CD14-positive monocyte (primary cell): Measurements from ENCODE around the gene LRTM2. TPM values are rescaled to one million over a fixed set of nuclear protein-coding genes. Genes with fewer than 3 reads are reported as not detected.

Source experiments
- DNase-seq, 3 donors: peaks; one replicate each; pipeline ENCODE4 v3.0.0-alpha.2; 2011 to 2022
- H2AFZ ChIP-seq: 2 replicates; pipeline ENCODE4 v1.6.0; 2012; ENCODE audit warnings: mild to moderate bottlenecking, low read depth, low read length, inconsistent platforms; ENCODE audit not compliant: insufficient read depth, poor library complexity, severe bottlenecking
- H3K27ac ChIP-seq, 2 donors: 1 replicate in 1 of 2; 2 replicates in 1 of 2; pipeline ENCODE4 v1.5.1; 2012 to 2013; ENCODE audit warnings: low read length in 2 of 2, control low read depth in 1 of 2, inconsistent platforms in 1 of 2, low read depth in 1 of 2, mild to moderate bottlenecking in 1 of 2
- H3K27me3 ChIP-seq, 2 donors: one replicate each; pipeline versions ENCODE4 v1.6.0 to v1.6.1; 2011 to 2013; ENCODE audit warnings: low read length in 2 of 2; ENCODE audit not compliant: control insufficient read depth in 2 of 2, insufficient read depth in 2 of 2
- H3K36me3 ChIP-seq, 2 donors: replicated peaks in 1 of 2; 1 replicate in 1 of 2; 2 replicates in 1 of 2; pipeline versions ENCODE4 v1.5.1 to v1.6.1; 2012 to 2013; ENCODE audit warnings: low read length in 2 of 2, control low read depth in 1 of 2, inconsistent platforms in 1 of 2, mild to moderate bottlenecking in 1 of 2; ENCODE audit not compliant: insufficient read depth in 2 of 2, control insufficient read depth in 1 of 2
- H3K4me1 ChIP-seq, 2 donors: 1 replicate in 1 of 2; 2 replicates in 1 of 2; pipeline versions ENCODE4 v1.5.1 to v1.6.1; 2012 to 2013; ENCODE audit warnings: low read length in 2 of 2, control low read depth in 1 of 2, inconsistent platforms in 1 of 2, mild to moderate bottlenecking in 1 of 2, moderate library complexity in 1 of 2; ENCODE audit not compliant: insufficient read depth in 2 of 2, control insufficient read depth in 1 of 2
- H3K4me2 ChIP-seq: replicated peaks from 2 replicates; pipeline ENCODE3; 2012; ENCODE audit warnings: low read length, moderate library complexity, mild to moderate bottlenecking; ENCODE audit not compliant: poor library complexity, severe bottlenecking; ENCODE audit errors: extremely low read depth
- H3K4me3 ChIP-seq, 3 experiments: fragments of 200-600 bp in 1 of 3; sonication (generic) in 1 of 3; replicated peaks in 1 of 3; 1 replicate in 2 of 3; 2 replicates in 1 of 3; pipeline ENCODE4 v1.5.1; 2011 to 2013; ENCODE audit warnings: low read length in 3 of 3, mild to moderate bottlenecking in 3 of 3, control low read depth in 2 of 3, low read depth in 2 of 3, inconsistent platforms in 1 of 3, moderate library complexity in 1 of 3
- H3K79me2 ChIP-seq: 2 replicates; pipeline ENCODE4 v1.6.0; 2012; ENCODE audit warnings: mild to moderate bottlenecking, control low read depth, inconsistent platforms, low read length, moderate library complexity; ENCODE audit not compliant: insufficient read depth
- H3K9ac ChIP-seq: 2 replicates; pipeline ENCODE4 v1.6.0; 2017; ENCODE audit warnings: low read length, mild to moderate bottlenecking; ENCODE audit not compliant: insufficient read depth, poor library complexity, severe bottlenecking
- H3K9me3 ChIP-seq, 2 donors: replicated peaks in 1 of 2; 1 replicate in 1 of 2; 2 replicates in 1 of 2; pipeline versions ENCODE4 v1.5.1 to v1.6.1; 2012 to 2013; ENCODE audit warnings: low read length in 2 of 2, control low read depth in 1 of 2; ENCODE audit not compliant: control insufficient read depth in 1 of 2, insufficient read depth in 1 of 2
- H4K20me1 ChIP-seq: 2 replicates; pipeline ENCODE4 v1.6.0; 2012; ENCODE audit warnings: mild to moderate bottlenecking, low read length, control low read depth, moderate library complexity; ENCODE audit not compliant: insufficient read depth
- H3K27ac Mint-ChIP-seq, 7 donors: one replicate each; pipeline ENCODE4 v1.8.0; 2020; ENCODE audit warnings: mild to moderate bottlenecking in 7 of 7, mixed read lengths in 7 of 7, moderate library complexity in 6 of 7, inconsistent platforms in 2 of 7
- H3K27me3 Mint-ChIP-seq, 3 donors: one replicate each; pipeline ENCODE4 v1.8.0; 2021 to 2022; ENCODE audit warnings: low read depth in 3 of 3, mild to moderate bottlenecking in 3 of 3, mixed read lengths in 3 of 3, moderate library complexity in 3 of 3, inconsistent platforms in 1 of 3
- H3K36me3 Mint-ChIP-seq, 2 donors: one replicate each; pipeline ENCODE4 v1.8.0; 2020; ENCODE audit warnings: mixed read lengths in 2 of 2, inconsistent platforms in 1 of 2, mild to moderate bottlenecking in 1 of 2
- H3K4me1 Mint-ChIP-seq: one replicate; pipeline ENCODE4 v1.8.0; 2020; ENCODE audit warnings: mild to moderate bottlenecking, mixed read lengths
- H3K4me3 Mint-ChIP-seq, 2 donors: one replicate each; pipeline ENCODE4 v1.8.0; 2020; ENCODE audit warnings: mild to moderate bottlenecking in 2 of 2, mixed read lengths in 2 of 2, moderate library complexity in 1 of 2
- H3K9me3 Mint-ChIP-seq, 7 donors: one replicate each; pipeline ENCODE4 v1.8.0; 2020 to 2022; ENCODE audit warnings: mixed read lengths in 7 of 7, mild to moderate bottlenecking in 6 of 7, moderate library complexity in 6 of 7, inconsistent platforms in 2 of 7
- WGBS: methylation state at CpG from one replicate; pipeline ENCODE4 v1.1.5; 2013; ENCODE audit warnings: missing lambda C conversion rate; ENCODE audit not compliant: insufficient coverage; 5-methylcytosine and 5-hydroxymethylcytosine counted together
- intact Hi-C, 2 donors: fragments of 100-400 bp; cut with micrococcal nuclease; formaldehyde crosslinking; loops; one replicate each; pipeline versions ENCODE4 v1.15.0 to v1.15.1; 2023
- polyA plus RNA-seq, 3 donors: library from polyadenylated mRNA; depleted of rRNA in 1 of 3; unstranded in 2 of 3; stranded (reverse) in 1 of 3; fragments of 300-500 nt in 2 of 3; fragments of >200 nt in 1 of 3; fragmentation: Illumina TruSeq in 2 of 3; gene quantifications; 1 replicate in 2 of 3; 2 replicates in 1 of 3; pipeline ENCODE4 v1.2.3, GENCODE V29; 2012 to 2021
- TF ChIP-seq, protein P1 (sequence below): fragments of 200-600 bp; IDR thresholded peaks from one replicate; pipeline ENCODE4 v1.8.0; 2022; ENCODE audit warnings: antibody characterized with exemption, mild to moderate bottlenecking

LRTM2 gene
- polyA plus RNA-seq, 3 donors: not detected

DNA sequence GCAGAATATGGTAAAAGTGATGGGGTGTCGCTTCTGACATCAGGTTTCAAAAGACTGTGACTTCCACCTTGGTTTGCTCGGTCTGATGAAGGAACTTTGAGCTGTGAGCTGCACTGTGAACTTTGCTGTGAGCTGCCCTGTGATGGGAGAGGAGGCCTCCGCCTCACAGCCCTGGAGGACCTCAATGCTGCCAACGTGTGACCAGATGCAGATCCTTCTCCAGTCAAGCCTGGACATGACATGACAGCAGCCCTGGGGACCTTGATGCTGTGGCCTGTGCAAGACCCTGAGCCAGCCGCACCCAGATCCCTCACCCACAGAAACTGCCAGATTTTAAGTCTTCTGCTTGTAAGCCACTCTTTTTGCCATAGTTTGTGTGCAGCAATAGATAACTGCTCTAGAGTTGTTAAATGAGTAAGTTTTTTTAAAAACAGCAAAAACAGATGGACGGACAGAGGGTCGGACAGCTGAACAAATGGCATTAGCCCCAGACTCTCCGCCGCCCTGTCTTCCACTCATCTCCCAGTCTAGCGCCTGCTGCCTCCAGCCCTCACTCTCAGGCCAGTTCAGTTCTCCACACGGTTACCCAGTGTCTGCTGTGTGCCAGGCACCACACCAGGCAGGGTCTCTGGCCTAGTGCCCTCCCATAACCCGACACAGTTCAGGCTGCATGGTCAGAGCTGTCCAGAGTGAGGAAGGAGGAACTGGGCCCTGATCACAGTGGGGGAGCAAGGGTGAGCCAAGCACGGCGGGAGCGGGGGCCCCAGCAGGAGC is 13.1 kb upstream of the LRTM2 start:
- Mint-ChIP-seq H3K36me3 (peaks cover 7 to 8% of the 10 kb centered on the region in 2 donors), H3K27me3 (peaks cover 0 to 2% (median 0%) of the 10 kb centered on the region in 3 donors), H3K4me3 (peak overlapping the region in 1 of 2 donors; percentile 16), H3K4me1 (peaks cover 61% of the 10 kb centered on the region), H3K9me3 (no peaks in the 10 kb centered on the region), H3K27ac (peak overlapping the region in 6 of 7 donors; percentile 46 to 88 (median 66))
- TF ChIP-seq, protein P1, sequence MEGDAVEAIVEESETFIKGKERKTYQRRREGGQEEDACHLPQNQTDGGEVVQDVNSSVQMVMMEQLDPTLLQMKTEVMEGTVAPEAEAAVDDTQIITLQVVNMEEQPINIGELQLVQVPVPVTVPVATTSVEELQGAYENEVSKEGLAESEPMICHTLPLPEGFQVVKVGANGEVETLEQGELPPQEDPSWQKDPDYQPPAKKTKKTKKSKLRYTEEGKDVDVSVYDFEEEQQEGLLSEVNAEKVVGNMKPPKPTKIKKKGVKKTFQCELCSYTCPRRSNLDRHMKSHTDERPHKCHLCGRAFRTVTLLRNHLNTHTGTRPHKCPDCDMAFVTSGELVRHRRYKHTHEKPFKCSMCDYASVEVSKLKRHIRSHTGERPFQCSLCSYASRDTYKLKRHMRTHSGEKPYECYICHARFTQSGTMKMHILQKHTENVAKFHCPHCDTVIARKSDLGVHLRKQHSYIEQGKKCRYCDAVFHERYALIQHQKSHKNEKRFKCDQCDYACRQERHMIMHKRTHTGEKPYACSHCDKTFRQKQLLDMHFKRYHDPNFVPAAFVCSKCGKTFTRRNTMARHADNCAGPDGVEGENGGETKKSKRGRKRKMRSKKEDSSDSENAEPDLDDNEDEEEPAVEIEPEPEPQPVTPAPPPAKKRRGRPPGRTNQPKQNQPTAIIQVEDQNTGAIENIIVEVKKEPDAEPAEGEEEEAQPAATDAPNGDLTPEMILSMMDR: no peak
- no peaks in the 10 kb centered on the region for H3K9me3 ChIP-seq
- no peak overlapping the region for H3K4me2 ChIP-seq
- peak overlapping the region in 1 of 2 donors; percentile 24 for H3K27ac ChIP-seq
- no peaks in the 10 kb centered on the region for H3K27me3 ChIP-seq
- no peaks in the 10 kb centered on the region for H4K20me1 ChIP-seq
- intact Hi-C loops: no loop called here
- no peak for DNase-seq
- H3K4me1 ChIP-seq: peaks cover 60 to 76% of the 10 kb centered on the region in 2 donors
- H3K79me2 ChIP-seq: peaks cover 21% of the 10 kb centered on the region
- no peak overlapping the region for H2AFZ ChIP-seq
- H3K36me3 ChIP-seq: no peaks in the 10 kb centered on the region
- 77% methylated on average over 13 of the region's 15 CpGs for WGBS
- H3K9ac ChIP-seq: no peak overlapping the region
- no peak overlapping the region for H3K4me3 ChIP-seq

DNA sequence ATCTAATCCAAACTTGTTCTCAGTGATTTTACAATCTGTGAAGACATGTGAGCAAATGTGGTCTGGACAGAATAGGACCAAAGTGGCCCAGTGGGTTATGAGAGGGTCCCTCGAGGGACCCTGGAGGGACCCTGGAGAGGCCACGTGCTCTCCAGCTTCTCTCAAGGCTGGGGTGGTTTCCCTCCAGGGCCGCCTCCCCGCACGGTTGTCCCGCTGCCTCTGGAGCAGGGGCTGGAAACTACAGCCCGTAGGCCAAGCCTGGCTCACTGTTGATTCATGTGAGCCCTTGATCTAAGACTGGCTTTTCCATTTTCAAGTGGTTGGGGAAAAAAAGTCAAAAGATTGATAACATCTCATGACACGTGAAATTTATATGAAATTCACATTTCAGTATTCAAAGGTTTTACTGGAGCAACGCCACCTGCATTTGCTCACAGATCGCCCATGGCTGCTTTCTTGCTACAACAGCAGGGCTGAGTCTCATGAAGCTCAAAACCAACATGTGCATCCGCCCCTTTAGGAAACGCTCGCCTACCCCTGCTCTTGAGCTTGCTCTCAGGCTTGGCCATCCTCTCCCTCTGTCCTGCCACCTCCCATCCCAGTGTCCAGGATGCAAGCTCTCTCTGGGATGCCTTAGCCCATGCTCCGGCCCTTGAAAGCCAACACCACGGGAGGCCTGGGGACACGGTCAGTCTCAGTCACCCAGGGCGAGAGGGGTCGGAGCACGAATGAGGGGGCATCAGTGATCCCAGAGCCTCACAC is 12.1 kb upstream of the LRTM2 start:
- Histone ChIP-seq H3K36me3 (no peaks in the 10 kb centered on the region), H3K9me3 (no peaks in the 10 kb centered on the region), H3K79me2 (peaks cover 21% of the 10 kb centered on the region), H4K20me1 (no peaks in the 10 kb centered on the region), H3K27ac (no peak overlapping the region), H2AFZ (no peak overlapping the region), H3K4me1 (peaks cover 69 to 85% of the 10 kb centered on the region in 2 donors), H3K4me3 (no peak overlapping the region), H3K27me3 (no peaks in the 10 kb centered on the region), H3K9ac (no peak overlapping the region), H3K4me2 (no peak overlapping the region)
- WGBS: 98% methylated on average over 12 of the region's 19 CpGs
- peak overlapping the region in 1 of 7 donors; percentile 53 for H3K27ac Mint-ChIP-seq
- H3K9me3 Mint-ChIP-seq: no peaks in the 10 kb centered on the region
- intact Hi-C loops: no loop called here
- no peak overlapping the region for H3K4me3 Mint-ChIP-seq
- peaks cover 70% of the 10 kb centered on the region for H3K4me1 Mint-ChIP-seq
- H3K36me3 Mint-ChIP-seq: peaks cover 6 to 8% of the 10 kb centered on the region in 2 donors
- no peak for DNase-seq
- TF ChIP-seq, protein P1: no peak
- peaks cover 0 to 2% (median 0%) of the 10 kb centered on the region in 3 donors for H3K27me3 Mint-ChIP-seq
